ENCODE measurements around the gene CREB3. TPM values are rescaled to one million over a fixed set of nuclear protein-coding genes. Genes with fewer than 3 reads are reported as not detected.

CREB3 gene
- total and polyA plus RNA-seq, 9 of the 15 experiments (the other 6 are each of a cell fraction or from before 2014, with no cell fraction given), result 5.7 to 18.3 (median 14.9) TPM

GRCh38 chr9:35728041-35728971 is 4.2 kb upstream of the CREB3 start (continued):
- no peak; the same call in 1 of the 2 replicates for TF ChIP-seq ZBED1 (IDR thresholded peaks at IDR 0.05)
- TF ChIP-seq ATF7 (IDR thresholded peaks at IDR 0.05), result peak; percentile 41; the same call in 1 of the 2 replicates
- no peak for TF ChIP-seq ZNF174 (CRISPR knock-in tag; IDR thresholded peaks at IDR 0.05)
- no peak for TF ChIP-seq ZNF551 (CRISPR knock-in tag; IDR thresholded peaks at IDR 0.05)
- TF ChIP-seq ZNF780A (CRISPR knock-in tag; IDR thresholded peaks at IDR 0.05), result no peak
- TF ChIP-seq ARNT (IDR thresholded peaks at IDR 0.05), result peak; percentile 58 to 72; a peak in 1 of 4 replicates
- TF ChIP-seq JUN (IDR thresholded peaks at IDR 0.05; ENCODE audit: borderline replicate concordance, low read depth, low read length), result peak; percentile 21; the same call in 1 of the 2 replicates
- no peak for TF ChIP-seq JUN (CRISPR knock-in tag; IDR thresholded peaks at IDR 0.05; ENCODE audit: borderline replicate concordance)
- TF ChIP-seq POLR2AphosphoS2 (IDR thresholded peaks at IDR 0.05; ENCODE audit: low read length), result no peak
- no peak for TF ChIP-seq NFE2L1 (tag; IDR thresholded peaks at IDR 0.05; ENCODE audit: borderline replicate concordance, low read depth)
- no peak; the same call in 1 of the 2 replicates for TF ChIP-seq FOSL1 (tag; conservative IDR thresholded peaks at IDR 0.05)
- TF ChIP-seq KLF1 (tag; IDR thresholded peaks at IDR 0.05), result no peak
- TF ChIP-seq MTF1 (CRISPR knock-in tag; IDR thresholded peaks at IDR 0.05; ENCODE audit: borderline replicate concordance), result no peak
- TF ChIP-seq MTA3 (IDR thresholded peaks at IDR 0.05; ENCODE audit: borderline replicate concordance), result peak; percentile 59; the same call in 1 of the 2 replicates
- TF ChIP-seq, protein P1, sequence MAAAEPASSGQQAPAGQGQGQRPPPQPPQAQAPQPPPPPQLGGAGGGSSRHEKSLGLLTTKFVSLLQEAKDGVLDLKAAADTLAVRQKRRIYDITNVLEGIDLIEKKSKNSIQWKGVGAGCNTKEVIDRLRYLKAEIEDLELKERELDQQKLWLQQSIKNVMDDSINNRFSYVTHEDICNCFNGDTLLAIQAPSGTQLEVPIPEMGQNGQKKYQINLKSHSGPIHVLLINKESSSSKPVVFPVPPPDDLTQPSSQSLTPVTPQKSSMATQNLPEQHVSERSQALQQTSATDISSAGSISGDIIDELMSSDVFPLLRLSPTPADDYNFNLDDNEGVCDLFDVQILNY (CRISPR knock-in tag; IDR thresholded peaks at IDR 0.05), result no peak
- TF ChIP-seq ZBTB26 (CRISPR knock-in tag; IDR thresholded peaks at IDR 0.05), result no peak
- TF ChIP-seq TAL1 (IDR thresholded peaks at IDR 0.05), result peak; percentile 93
- no peak for TF ChIP-seq ZNF609 (CRISPR knock-in tag; IDR thresholded peaks at IDR 0.05; ENCODE audit: borderline replicate concordance)
- TF ChIP-seq CBX5 (IDR thresholded peaks at IDR 0.05; ENCODE audit: borderline replicate concordance, low read depth), result no peak
- no peak for TF ChIP-seq PTTG1 (tag; IDR thresholded peaks at IDR 0.05; ENCODE audit: low read depth)
- TF ChIP-seq ZNF347 (CRISPR knock-in tag; IDR thresholded peaks at IDR 0.05; ENCODE audit: low read depth), result no peak
- no peak for TF ChIP-seq PTRF (tag; IDR thresholded peaks at IDR 0.05)
